ENCODE measurements around the gene KCNT1.

KCNT1 gene

GRCh38 chr9:135769489-135770202, 67.7 kb downstream of the KCNT1 start:
- H3K4me3 ChIP-seq (ENCODE audit: low read depth, low read length), result no peak overlapping the region
- in situ Hi-C loops (cut with HindIII; ENCODE audit: low sequenced_read_pairs), result no loop called here
- no peak for DNase-seq (ENCODE audit: low read depth)
- TF ChIP-seq CTCF (IDR thresholded peaks at IDR 0.05; ENCODE audit: low read depth, low read length, missing control alignments), result no peak

GRCh38 chr9:135770203-135770535, 68.2 kb downstream of the KCNT1 start:
- in situ Hi-C loops (cut with HindIII; ENCODE audit: low sequenced_read_pairs), result no loop called here
- no peak overlapping the region for H3K4me3 ChIP-seq (ENCODE audit: low read depth, low read length)
- TF ChIP-seq CTCF (IDR thresholded peaks at IDR 0.05; ENCODE audit: low read depth, low read length, missing control alignments), result no peak
- no peak for DNase-seq (ENCODE audit: low read depth)

- DNase-seq (ENCODE audit: low read depth), result no peak
- no peak for TF ChIP-seq CTCF (IDR thresholded peaks at IDR 0.05; ENCODE audit: low read depth, low read length, missing control alignments)
- in situ Hi-C loops (cut with HindIII; ENCODE audit: low sequenced_read_pairs), result no loop called here
- H3K4me3 ChIP-seq (ENCODE audit: low read depth, low read length), result no peak overlapping the region
These were observed 68.8 kb downstream of the KCNT1 start for GRCh38 chr9:135770771-135771170.

- no peak for DNase-seq (ENCODE audit: low read depth)
- H3K4me3 ChIP-seq (ENCODE audit: low read depth, low read length), result no peak overlapping the region
- in situ Hi-C loops (cut with HindIII; ENCODE audit: low sequenced_read_pairs), result no loop called here
- TF ChIP-seq CTCF (IDR thresholded peaks at IDR 0.05; ENCODE audit: low read depth, low read length, missing control alignments), result no peak
These were observed 69.5 kb downstream of the KCNT1 start for GRCh38 chr9:135771401-135772051.

- no peak for DNase-seq (ENCODE audit: low read depth)
- H3K4me3 ChIP-seq (ENCODE audit: low read depth, low read length), result no peak overlapping the region
- in situ Hi-C loops (cut with HindIII; ENCODE audit: low sequenced_read_pairs), result no loop called here
- TF ChIP-seq CTCF (IDR thresholded peaks at IDR 0.05; ENCODE audit: low read depth, low read length, missing control alignments), result no peak
These were observed 70.2 kb downstream of the KCNT1 start for GRCh38 chr9:135772056-135772646.

GRCh38 chr9:135772702-135773493, 70.9 kb downstream of the KCNT1 start:
- in situ Hi-C loops (cut with HindIII; ENCODE audit: low sequenced_read_pairs), result no loop called here
- no peak for DNase-seq (ENCODE audit: low read depth)
- no peak for TF ChIP-seq CTCF (IDR thresholded peaks at IDR 0.05; ENCODE audit: low read depth, low read length, missing control alignments)
- no peak overlapping the region for H3K4me3 ChIP-seq (ENCODE audit: low read depth, low read length)

All from astrocyte of the cerebellum (primary cell).